Neural cell (in vitro differentiated cells): ENCODE data around the gene DOK4. TPM values are rescaled to one million over a fixed set of nuclear protein-coding genes. Genes with fewer than 3 reads are reported as not detected.

Experiments used
- H2AFZ ChIP-seq: fragments of 200-600, 300-800 bp; sonication (generic), shearing (Covaris generic); 2 replicates; pipeline ENCODE4 v1.6.0; 2014; ENCODE audit warnings: low read depth, mild to moderate bottlenecking, antibody characterized with exemption, low read length, moderate library complexity
- H3F3A ChIP-seq: fragments of 200-600 bp; shearing (Covaris generic); 2 replicates; pipeline ENCODE4 v1.6.1; 2016; ENCODE audit warnings: mild to moderate bottlenecking, moderate library complexity, mixed read lengths, antibody characterized with exemption, low read length; ENCODE audit not compliant: insufficient read depth, poor library complexity, severe bottlenecking
- H3K27ac ChIP-seq: fragments of 200-600, 300-800 bp; sonication (generic), shearing (Covaris generic); 2 replicates; pipeline ENCODE4 v1.5.1; 2014; ENCODE audit warnings: mild to moderate bottlenecking, low read length, moderate library complexity
- H3K27me3 ChIP-seq: fragments of 300-800, 200-600 bp; sonication (generic), shearing (Covaris generic); 2 replicates; pipeline ENCODE4 v1.6.0; 2014; ENCODE audit warnings: mild to moderate bottlenecking, low read depth, low read length, moderate library complexity; ENCODE audit not compliant: insufficient read depth
- H3K36me3 ChIP-seq: fragments of 300-800, 200-600 bp; sonication (generic), shearing (Covaris generic); 2 replicates; pipeline ENCODE4 v1.5.1; 2014; ENCODE audit warnings: mild to moderate bottlenecking, antibody characterized with exemption, low read length, moderate library complexity; ENCODE audit not compliant: insufficient read depth
- H3K4me2 ChIP-seq: fragments of 300-800, 200-600 bp; sonication (generic), shearing (Covaris generic); 2 replicates; pipeline ENCODE4 v1.6.0; 2014; ENCODE audit warnings: mild to moderate bottlenecking, low read length
- H3K4me3 ChIP-seq: fragments of 300-800, 200-600 bp; sonication (generic), shearing (Covaris generic); 2 replicates; pipeline ENCODE4 v1.5.1; 2014; ENCODE audit warnings: mild to moderate bottlenecking, low read length, moderate library complexity
- H3K79me2 ChIP-seq: fragments of 200-600 bp; shearing (Covaris generic); replicated peaks from 2 replicates; pipeline ENCODE4 v1.6.0; 2014; ENCODE audit warnings: mild to moderate bottlenecking, low read length, moderate library complexity; ENCODE audit not compliant: insufficient read depth
- H3K9ac ChIP-seq: fragments of 300-800, 200-600 bp; sonication (generic), shearing (Covaris generic); 2 replicates; pipeline ENCODE4 v1.6.1; 2016; ENCODE audit warnings: mild to moderate bottlenecking, low read length, mixed read lengths
- H3K9me2 ChIP-seq: fragments of 200-600 bp; shearing (Covaris generic); 2 replicates; pipeline ENCODE4 v1.6.1; 2016; ENCODE audit warnings: mild to moderate bottlenecking, low read length, mixed read lengths; ENCODE audit not compliant: insufficient read depth
- H3K9me3 ChIP-seq: fragments of 200-600, 300-800 bp; sonication (generic), shearing (Covaris generic); 2 replicates; pipeline ENCODE4 v1.6.1; 2016; ENCODE audit warnings: mild to moderate bottlenecking, mixed run types, low read length, moderate library complexity, mixed read lengths
- H4K20me1 ChIP-seq: fragments of 200-600 bp; shearing (Covaris generic); 2 replicates; pipeline ENCODE4 v1.6.1; 2016; ENCODE audit warnings: mild to moderate bottlenecking, mixed run types; ENCODE audit not compliant: insufficient read depth
- EP300 ChIP-seq: fragments of 450-650 bp; conservative IDR thresholded peaks from 2 replicates; pipeline ENCODE4 v1.6.1; 2014; ENCODE audit warnings: antibody characterized with exemption, mild to moderate bottlenecking, moderate library complexity; ENCODE audit not compliant: poor library complexity, severe bottlenecking
- EZH2 ChIP-seq: fragments of 200-600, 300-800 bp; shearing (Covaris generic), sonication (generic); IDR thresholded peaks from 2 replicates; pipeline ENCODE4 v1.6.1; 2014; ENCODE audit warnings: antibody characterized with exemption, low read length, borderline replicate concordance, mild to moderate bottlenecking; ENCODE audit not compliant: insufficient read depth, poor library complexity, severe bottlenecking
- MXI1 ChIP-seq: fragments of 450-650 bp; conservative IDR thresholded peaks from 2 replicates; pipeline ENCODE4 v1.6.1; 2014; ENCODE audit warnings: antibody characterized with exemption, mild to moderate bottlenecking; ENCODE audit not compliant: poor library complexity, severe bottlenecking
- POLR2AphosphoS5 ChIP-seq: IDR thresholded peaks from 2 replicates; pipeline ENCODE4 v1.6.1; 2012
- RAD21 ChIP-seq: fragments of 450-650 bp; conservative IDR thresholded peaks from 2 replicates; pipeline ENCODE4 v1.6.1; 2014; ENCODE audit warnings: antibody characterized with exemption, mild to moderate bottlenecking, moderate library complexity
- SMC3 ChIP-seq: fragments of 450-650 bp; conservative IDR thresholded peaks from 2 replicates; pipeline ENCODE4 v1.6.1; 2014; ENCODE audit warnings: antibody characterized with exemption, mild to moderate bottlenecking, moderate library complexity; ENCODE audit not compliant: poor library complexity
- TAF1 ChIP-seq: IDR thresholded peaks from 2 replicates; pipeline ENCODE4 v1.6.1; 2012; ENCODE audit warnings: low read depth
- polyA plus RNA-seq: library from polyadenylated mRNA; depleted of rRNA; stranded (reverse); fragments of >200 nt; gene quantifications from 2 replicates; pipeline ENCODE4 v1.2.3, GENCODE V29; 2014
- TF ChIP-seq, protein P1 (sequence below): fragments of 450-650 bp; IDR thresholded peaks from 2 replicates; pipeline ENCODE4 v1.5.1; 2014; ENCODE audit warnings: antibody characterized with exemption, mild to moderate bottlenecking, moderate library complexity; ENCODE audit not compliant: poor library complexity, severe bottlenecking
- TF ChIP-seq, protein P2 (sequence below): IDR thresholded peaks from 2 replicates; pipeline ENCODE4 v1.6.1; 2012; ENCODE audit warnings: borderline replicate concordance

The DOK4 gene
- polyA plus RNA-seq, 1 donor from 2014 or later = 214 TPM

DNA sequence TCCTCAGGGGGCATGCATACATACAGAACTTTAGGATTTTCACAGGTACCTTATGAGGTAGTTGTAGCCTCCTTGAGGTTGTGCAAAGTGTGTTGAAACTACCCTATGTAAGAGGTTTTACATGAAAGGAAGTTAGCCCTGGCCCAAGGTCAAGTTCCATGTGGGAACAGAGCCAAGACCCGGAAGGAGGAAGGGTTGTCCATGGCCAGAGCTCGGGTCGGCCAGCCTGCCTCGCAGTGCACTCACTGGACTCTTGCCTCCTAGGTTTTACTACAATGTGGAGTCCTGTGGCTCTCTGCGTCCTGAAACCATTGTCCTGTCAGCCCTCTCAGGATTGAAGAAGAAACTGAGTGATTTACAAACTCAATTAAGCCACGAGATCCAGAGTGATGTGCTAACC, 15.6 kb downstream of the DOK4 start:
- H3K27ac ChIP-seq = no peak overlapping the region
- no peak overlapping the region for H3K4me3 ChIP-seq
- H2AFZ ChIP-seq = no peak overlapping the region
- H3F3A ChIP-seq = no peaks in the 10 kb centered on the region
- no peaks in the 10 kb centered on the region for H3K27me3 ChIP-seq
- H3K79me2 ChIP-seq = no peaks in the 10 kb centered on the region
- H3K9ac ChIP-seq = no peak overlapping the region
- no peaks in the 10 kb centered on the region for H3K9me2 ChIP-seq
- no peaks in the 10 kb centered on the region for H3K9me3 ChIP-seq
- no peaks in the 10 kb centered on the region for H3K36me3 ChIP-seq
- no peak for TF ChIP-seq MXI1
- TF ChIP-seq, protein P1, sequence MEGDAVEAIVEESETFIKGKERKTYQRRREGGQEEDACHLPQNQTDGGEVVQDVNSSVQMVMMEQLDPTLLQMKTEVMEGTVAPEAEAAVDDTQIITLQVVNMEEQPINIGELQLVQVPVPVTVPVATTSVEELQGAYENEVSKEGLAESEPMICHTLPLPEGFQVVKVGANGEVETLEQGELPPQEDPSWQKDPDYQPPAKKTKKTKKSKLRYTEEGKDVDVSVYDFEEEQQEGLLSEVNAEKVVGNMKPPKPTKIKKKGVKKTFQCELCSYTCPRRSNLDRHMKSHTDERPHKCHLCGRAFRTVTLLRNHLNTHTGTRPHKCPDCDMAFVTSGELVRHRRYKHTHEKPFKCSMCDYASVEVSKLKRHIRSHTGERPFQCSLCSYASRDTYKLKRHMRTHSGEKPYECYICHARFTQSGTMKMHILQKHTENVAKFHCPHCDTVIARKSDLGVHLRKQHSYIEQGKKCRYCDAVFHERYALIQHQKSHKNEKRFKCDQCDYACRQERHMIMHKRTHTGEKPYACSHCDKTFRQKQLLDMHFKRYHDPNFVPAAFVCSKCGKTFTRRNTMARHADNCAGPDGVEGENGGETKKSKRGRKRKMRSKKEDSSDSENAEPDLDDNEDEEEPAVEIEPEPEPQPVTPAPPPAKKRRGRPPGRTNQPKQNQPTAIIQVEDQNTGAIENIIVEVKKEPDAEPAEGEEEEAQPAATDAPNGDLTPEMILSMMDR = no peak
- TF ChIP-seq TAF1 = no peak
- H3K4me2 ChIP-seq = no peak overlapping the region
- no peaks in the 10 kb centered on the region for H4K20me1 ChIP-seq

DNA sequence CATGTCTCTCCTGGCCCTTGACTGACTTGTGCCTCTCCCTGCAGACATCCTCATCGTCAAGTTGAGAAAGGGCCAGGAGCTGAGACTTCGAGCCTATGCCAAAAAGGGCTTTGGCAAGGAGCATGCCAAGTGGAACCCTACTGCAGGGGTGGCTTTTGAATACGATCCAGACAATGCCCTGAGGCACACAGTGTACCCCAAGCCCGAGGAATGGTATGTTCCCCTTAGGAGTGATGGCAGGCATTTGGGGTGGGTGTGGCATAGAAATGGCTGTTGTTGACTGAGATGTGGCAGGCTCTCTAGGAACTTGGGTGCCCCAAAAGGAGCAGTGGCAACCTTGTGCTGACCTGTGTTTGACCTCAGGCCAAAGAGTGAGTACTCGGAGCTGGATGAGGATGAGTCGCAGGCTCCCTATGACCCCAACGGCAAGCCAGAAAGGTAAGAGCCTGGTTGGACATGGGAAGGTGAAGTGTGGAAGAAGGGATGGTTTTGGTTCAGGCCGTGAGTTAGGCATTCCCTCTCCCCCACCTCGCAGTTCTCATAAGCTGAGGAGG, 16.3 kb downstream of the DOK4 start:
- Histone ChIP-seq H3K9ac (no peak overlapping the region), H3K4me2 (no peak overlapping the region), H3F3A (no peaks in the 10 kb centered on the region), H3K27me3 (no peaks in the 10 kb centered on the region), H3K27ac (no peak overlapping the region), H3K9me2 (no peaks in the 10 kb centered on the region), H4K20me1 (no peaks in the 10 kb centered on the region), H3K36me3 (no peaks in the 10 kb centered on the region), H3K9me3 (no peaks in the 10 kb centered on the region), H2AFZ (no peak overlapping the region), H3K4me3 (no peak overlapping the region), H3K79me2 (no peaks in the 10 kb centered on the region)
- TF ChIP-seq EP300 (no peak), EZH2 (no peak), SMC3 (no peak), POLR2AphosphoS5 (no peak), TAF1 (no peak), RAD21 (no peak), MXI1 (no peak)
- TF ChIP-seq, protein P2, sequence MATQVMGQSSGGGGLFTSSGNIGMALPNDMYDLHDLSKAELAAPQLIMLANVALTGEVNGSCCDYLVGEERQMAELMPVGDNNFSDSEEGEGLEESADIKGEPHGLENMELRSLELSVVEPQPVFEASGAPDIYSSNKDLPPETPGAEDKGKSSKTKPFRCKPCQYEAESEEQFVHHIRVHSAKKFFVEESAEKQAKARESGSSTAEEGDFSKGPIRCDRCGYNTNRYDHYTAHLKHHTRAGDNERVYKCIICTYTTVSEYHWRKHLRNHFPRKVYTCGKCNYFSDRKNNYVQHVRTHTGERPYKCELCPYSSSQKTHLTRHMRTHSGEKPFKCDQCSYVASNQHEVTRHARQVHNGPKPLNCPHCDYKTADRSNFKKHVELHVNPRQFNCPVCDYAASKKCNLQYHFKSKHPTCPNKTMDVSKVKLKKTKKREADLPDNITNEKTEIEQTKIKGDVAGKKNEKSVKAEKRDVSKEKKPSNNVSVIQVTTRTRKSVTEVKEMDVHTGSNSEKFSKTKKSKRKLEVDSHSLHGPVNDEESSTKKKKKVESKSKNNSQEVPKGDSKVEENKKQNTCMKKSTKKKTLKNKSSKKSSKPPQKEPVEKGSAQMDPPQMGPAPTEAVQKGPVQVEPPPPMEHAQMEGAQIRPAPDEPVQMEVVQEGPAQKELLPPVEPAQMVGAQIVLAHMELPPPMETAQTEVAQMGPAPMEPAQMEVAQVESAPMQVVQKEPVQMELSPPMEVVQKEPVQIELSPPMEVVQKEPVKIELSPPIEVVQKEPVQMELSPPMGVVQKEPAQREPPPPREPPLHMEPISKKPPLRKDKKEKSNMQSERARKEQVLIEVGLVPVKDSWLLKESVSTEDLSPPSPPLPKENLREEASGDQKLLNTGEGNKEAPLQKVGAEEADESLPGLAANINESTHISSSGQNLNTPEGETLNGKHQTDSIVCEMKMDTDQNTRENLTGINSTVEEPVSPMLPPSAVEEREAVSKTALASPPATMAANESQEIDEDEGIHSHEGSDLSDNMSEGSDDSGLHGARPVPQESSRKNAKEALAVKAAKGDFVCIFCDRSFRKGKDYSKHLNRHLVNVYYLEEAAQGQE = no peak
- TF ChIP-seq, protein P1 = no peak
